GM10847 (cell line): ENCODE results near the gene PNPLA8.

Experiments
- POLR2A ChIP-seq: IDR thresholded peaks from 2 replicates; pipeline ENCODE4 v1.6.1; 2011; ENCODE audit not compliant: insufficient read length; ENCODE audit errors: extremely low read depth

PNPLA8 gene, protein sequence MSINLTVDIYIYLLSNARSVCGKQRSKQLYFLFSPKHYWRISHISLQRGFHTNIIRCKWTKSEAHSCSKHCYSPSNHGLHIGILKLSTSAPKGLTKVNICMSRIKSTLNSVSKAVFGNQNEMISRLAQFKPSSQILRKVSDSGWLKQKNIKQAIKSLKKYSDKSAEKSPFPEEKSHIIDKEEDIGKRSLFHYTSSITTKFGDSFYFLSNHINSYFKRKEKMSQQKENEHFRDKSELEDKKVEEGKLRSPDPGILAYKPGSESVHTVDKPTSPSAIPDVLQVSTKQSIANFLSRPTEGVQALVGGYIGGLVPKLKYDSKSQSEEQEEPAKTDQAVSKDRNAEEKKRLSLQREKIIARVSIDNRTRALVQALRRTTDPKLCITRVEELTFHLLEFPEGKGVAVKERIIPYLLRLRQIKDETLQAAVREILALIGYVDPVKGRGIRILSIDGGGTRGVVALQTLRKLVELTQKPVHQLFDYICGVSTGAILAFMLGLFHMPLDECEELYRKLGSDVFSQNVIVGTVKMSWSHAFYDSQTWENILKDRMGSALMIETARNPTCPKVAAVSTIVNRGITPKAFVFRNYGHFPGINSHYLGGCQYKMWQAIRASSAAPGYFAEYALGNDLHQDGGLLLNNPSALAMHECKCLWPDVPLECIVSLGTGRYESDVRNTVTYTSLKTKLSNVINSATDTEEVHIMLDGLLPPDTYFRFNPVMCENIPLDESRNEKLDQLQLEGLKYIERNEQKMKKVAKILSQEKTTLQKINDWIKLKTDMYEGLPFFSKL

DNA sequence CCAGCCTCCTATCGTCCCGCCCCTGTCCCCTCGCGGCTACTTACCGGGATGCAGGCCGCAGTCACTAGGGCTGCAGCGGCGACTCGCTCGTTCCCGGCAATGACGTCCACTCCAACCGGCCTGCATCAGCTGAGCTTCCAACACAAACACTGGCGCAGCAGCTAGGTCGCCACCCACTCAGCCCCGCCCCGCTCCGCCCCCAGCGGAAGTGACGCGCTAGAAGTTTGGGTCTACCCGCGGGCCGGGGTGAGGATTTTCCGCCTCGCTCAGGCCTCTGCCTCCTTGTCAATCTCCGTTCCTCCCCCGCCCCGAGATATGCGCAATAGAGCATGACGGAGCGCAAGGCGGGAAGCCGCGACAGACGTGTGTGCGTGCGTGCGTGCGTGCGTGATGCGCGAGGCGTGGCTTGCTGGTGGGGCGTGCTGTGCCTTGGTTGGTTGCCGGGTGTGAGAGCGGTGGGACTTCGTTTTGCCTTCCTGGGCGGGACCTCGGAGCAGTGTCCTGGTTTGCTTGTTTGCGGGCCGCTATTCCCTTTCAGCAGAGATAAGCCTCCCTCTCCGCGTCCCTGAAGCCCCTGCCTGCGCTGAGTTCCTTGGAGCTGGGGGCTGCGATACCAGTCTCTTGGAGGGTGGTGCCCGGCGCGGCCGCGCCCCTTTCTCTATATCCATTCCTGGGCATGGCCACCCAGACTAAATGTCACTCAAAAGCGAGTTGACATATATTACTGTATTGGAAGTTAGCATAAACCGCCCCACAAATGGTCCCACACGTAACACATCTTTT, at the start of gene PNPLA8:
PNPLA8 (minus strand) TSS at position 151 of the 783 bp plus-strand sequence. CDS start 10,644 bp downstream, outside the sequence.
- TF ChIP-seq POLR2A, result peak; percentile 67

- no peak for TF ChIP-seq POLR2A
Observed at GRCh38 chr7:108575156-108575555, 49.2 kb upstream of the PNPLA8 start.

GRCh38 chr7:108572480-108572879, 46.5 kb upstream of the PNPLA8 start:
- TF ChIP-seq POLR2A, result no peak

DNA sequence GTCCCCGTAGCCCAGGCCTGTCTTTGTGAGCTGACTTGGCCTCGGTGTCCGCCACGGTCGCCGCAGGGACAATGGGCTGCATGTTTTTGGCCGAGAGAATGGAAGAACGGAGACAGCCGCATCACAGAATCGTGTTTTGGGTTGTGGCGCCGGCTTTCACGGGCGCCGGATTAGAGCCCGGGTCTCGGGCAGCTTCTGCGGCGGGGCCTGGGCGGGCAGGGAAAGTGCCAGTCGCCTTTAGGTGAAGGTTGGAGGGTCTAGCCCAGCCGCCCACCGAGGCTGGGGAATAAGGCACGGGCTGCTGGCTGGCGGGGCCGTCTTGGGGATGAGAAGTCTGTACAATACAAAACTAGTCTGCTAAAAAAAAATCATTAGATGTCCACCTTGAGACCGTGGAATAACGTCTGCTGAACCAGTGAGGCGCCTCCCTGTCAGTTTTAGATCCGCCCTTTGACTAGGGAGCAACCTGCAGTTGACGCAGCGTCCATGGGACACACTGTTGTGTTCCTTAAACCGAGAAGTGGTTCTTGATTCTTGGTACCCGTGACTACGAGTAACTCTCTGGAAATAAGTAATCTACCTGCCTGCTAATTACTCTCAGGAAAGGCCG, 44.3 kb upstream of the PNPLA8 start:
- no peak for TF ChIP-seq POLR2A

DNA sequence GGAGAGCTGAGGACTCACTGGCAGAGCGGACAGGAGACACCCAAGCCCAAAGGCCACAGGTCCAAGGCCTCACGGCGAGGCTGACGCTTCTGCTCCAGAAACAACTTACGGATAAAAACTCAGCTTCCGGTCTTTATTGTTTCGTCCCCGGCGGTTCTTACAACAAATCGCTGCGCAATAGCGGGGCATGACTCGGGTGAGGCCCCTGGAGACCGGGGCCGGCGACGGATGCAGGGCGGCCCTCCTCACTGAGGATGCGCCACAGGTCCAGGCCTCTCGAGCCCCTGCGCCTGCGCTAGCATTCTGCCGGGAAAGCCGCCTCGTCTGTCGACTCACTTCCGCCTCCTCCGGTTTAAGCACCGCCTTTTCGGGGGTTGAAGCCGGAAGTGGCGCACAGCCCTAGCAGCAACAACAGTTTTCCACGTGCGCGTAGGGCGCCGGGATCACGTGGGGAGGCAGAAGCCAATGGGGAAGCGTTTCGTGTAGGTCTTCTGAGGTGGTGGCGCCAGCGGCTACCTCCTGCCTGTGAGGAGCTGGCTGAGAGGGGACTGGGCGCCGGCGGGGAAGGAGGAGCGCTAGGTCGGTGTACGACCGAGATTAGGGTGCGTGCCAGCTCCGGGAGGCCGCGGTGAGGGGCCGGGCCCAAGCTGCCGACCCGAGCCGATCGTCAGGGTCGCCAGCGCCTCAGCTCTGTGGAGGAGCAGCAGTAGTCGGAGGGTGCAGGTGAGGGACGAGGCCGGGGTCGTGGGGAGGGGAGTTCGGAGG, 43.6 kb upstream of the PNPLA8 start, which contains the start of the genes DNAJB9 and THAP5:
DNAJB9 (plus strand) TSS at position 494 of the 765 bp plus-strand sequence. CDS start 1,853 bp downstream, outside the sequence.
THAP5 (minus strand) TSS at position 326 of the 765 bp plus-strand sequence; CDS start at position 189, 137 bp downstream.
- peak; percentile 91 for TF ChIP-seq POLR2A

DNA sequence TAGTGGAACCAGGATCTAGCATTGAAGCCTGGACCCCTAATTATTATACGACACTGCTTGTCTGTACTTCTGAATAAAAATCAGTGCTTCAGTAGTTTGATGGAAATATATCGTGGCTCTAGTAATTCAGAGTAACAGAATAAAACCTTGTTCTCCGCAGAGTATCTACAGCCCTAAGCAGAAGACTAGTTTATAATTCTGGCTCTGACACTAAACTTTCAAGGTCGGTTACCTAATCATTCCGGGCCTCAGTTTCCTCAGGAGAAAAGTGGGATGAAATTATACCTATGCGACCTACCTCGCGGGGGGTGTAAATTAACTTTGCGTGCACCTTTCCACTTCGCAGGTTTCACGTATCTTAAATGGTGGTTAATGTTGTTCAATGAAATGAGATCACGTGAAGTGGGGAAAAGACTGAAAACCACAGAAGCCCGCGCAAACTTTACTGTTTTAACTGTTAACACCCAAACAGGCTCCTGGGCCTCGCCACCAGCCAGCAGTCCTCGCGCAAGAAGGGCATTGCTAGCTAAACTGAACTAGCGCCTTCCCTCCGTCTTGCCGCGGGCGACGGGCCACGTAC, 43.0 kb upstream of the PNPLA8 start:
- TF ChIP-seq POLR2A, result no peak

DNA sequence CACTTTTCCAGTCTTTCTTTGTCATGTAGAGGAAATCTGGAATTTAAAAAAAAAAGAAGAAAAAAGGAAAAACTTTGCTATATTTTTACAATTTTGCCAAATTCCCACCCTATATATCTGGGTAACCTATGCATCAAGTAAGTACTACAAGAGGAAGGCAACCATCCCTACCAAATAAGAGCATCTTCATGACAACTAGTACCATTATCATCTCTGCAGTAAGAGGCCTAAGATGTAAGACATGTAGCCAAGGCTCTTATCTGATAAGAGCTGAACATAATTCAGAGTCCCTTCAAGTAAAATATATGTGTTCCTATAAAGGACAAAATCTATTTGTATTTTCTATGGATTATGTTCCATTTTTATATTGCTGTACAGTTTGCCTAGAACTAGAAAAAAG, 40.1 kb upstream of the PNPLA8 start:
- no peak for TF ChIP-seq POLR2A

DNA sequence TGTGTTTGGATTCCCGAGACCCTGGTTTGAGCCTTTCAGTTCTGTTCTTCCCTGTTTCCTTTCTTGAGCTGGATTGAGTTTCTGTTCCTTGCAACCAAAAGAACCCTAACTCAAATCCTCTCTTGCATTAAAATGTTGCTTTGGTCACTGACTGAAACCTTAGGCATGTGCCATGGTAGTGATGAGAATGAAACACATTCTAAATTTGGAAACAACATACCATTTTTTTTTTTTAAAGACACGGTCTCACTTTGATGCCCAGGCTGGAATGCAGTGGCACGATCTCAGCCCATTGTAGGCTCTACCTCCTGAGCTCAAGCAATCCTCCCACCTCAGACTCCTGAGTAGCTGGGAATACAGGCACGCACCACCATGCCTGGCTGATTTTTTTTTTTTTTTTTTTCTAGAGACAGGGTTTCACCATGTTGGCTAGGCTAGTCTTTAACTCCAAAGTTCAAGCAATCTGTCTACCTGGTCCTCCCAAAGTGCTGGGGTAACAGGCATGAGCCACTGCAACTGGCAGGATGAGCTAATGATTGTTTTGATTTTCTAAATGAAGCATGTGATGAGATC, 35.2 kb upstream of the PNPLA8 start:
- no peak for TF ChIP-seq POLR2A

GRCh38 chr7:108559253-108559652, 33.3 kb upstream of the PNPLA8 start:
- TF ChIP-seq POLR2A, result no peak

GRCh38 chr7:108557617-108558016, 31.7 kb upstream of the PNPLA8 start:
- TF ChIP-seq POLR2A, result no peak

- no peak for TF ChIP-seq POLR2A
Observed at GRCh38 chr7:108557191-108557590, 31.3 kb upstream of the PNPLA8 start.

GRCh38 chr7:108541478-108541877, 15.5 kb upstream of the PNPLA8 start:
- TF ChIP-seq POLR2A, result no peak

DNA sequence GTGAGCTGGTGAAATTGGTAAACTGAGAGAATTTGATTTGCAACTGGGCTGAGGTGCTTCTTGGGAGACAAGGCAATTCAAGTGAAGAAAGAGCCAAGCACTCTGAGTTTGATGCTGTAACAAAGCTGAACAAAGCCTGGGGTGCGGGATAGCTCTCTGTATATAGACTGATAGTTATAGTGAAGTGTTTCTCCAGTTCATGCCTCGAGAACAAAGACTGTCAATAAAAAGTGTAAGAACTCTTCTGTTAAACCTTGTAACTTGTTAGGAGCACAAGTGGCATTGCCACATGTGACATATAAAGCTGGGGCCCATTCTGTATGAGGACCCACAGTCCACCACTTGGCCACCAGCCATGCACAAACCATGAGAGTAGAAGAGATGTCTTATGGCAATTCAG, 11.3 kb upstream of the PNPLA8 start:
- no peak for TF ChIP-seq POLR2A
